IPS-NIHi7 (cell line): ENCODE data around the gene ZNF662.
A peak's percentile ranks its signal among the peaks of the same experiment; 100 is the strongest.

Experiments
- DNase-seq: peaks from one replicate; pipeline ENCODE4 v3.0.0; 2012; ENCODE audit warnings: mixed read lengths; ENCODE audit errors: extremely low spot score

Gene ZNF662

DNA sequence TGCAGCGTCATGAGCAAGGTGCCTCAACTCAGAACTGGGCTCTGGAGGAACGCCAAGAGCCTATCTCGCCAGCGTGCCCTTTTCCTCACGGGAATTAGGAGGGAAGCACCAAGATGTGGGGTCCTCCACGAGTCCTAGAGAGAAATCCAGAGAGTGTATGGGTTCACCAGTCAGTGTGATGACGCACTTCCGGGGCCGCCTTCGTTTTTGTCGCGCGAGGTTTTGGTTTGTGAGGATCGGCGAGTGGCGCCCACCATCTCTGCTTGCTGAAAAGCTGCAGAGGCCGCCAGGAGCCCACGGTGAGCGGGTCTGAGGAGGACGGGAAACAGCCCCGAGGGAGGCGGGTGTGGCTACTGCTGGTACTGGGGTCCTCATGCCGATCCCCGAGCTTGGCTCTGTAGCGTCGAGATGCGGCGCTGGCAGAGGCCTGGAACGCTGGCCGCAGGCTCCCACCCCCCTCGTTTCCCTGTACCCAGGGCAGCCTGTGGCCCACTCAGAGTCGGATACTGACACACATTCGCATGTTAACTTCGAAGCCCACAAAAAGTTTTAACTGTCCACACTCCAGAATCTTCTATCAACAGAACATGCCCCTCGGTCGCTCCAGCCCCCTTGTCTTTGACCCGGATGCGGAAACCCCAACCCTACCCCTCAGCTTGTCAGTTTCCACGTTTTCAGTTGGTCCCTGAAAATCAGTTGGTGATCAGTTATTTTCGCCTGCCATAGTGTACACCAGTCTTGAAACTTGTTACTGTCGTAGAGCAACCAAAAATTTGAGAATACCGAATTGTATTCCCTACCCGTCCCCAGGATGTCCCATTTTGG lies 30.4 kb downstream of the ZNF662 start:
- DNase-seq, result no peak

DNA sequence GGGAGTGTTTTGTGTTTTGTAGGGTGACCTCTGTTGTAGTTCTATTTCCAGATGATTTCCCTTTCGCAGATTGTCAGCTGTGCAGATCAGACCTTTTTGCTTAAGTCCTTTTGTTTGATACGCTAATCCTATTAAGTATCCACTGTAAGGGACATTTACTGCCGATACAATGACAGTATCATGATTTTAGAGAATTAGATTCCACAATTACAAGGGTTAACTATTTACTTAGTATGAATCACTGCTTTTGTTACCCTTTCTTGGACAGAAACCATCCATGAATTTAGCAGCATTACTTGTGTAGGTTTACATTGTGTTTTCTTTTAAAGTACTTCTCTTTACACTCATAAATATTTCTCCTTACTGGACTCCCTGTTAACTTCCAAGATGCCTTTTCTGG lies 31.4 kb downstream of the ZNF662 start:
- DNase-seq, result no peak

DNA sequence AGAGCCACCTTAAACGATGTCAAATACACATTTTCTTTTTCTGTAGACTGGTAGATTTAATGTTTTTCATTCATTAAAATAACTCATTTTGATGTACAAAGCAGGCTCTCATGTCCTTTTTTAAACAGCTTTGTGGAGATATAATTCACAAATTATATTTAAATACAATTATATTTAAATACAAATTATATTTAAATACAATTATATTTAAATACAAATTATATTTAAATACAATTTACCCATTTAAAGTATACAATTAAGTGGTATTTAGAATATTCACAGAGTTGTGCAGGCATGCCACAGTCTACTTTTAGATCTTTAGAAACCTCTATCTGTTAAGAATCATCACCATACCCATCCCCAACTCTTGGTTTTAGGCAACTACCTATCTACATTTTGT lies 36.8 kb downstream of the ZNF662 start:
- no peak for DNase-seq

- no peak for DNase-seq
Measured at GRCh38 chr3:42946050-42946449, 40.1 kb downstream of the ZNF662 start.

DNA sequence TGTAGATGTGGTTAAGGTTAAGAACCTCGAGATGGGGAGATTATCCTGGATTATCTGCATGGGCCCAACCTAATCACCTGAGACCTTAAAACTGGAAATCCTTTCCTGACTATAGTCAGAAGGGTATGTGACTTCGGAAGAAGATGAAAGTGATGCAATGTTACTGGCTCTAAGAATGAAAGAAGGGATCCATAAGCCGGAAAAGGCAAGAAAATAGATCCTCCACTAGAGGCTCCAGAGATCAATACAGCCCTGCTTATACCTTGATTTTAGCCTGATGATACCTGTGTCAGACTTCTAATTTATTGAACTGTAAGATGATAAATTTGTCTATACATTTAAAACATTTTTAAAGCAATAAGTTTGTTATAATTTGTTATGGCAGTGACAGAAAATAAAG lies 51.6 kb downstream of the ZNF662 start:
- DNase-seq, result no peak

DNA sequence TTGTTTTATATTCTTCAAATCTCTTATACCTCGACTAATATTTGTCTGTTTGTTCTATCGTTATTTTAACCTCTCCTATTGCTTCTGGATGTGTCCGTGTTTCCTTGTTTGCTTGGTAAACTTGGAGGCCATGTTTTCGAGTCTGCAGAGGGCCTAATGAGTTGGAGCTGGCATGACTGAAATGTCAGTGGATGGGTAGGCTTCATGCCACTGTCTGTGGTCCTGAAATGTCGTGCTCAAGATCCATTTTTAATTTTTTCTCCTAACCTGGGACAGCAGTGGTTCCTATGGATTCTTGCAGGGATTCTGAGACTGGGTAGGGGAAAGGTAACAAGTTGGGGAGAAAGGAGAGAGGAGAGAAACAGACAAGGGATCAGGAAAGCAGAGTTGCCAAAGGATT lies 54.3 kb downstream of the ZNF662 start:
- DNase-seq, result peak; percentile 32

DNA sequence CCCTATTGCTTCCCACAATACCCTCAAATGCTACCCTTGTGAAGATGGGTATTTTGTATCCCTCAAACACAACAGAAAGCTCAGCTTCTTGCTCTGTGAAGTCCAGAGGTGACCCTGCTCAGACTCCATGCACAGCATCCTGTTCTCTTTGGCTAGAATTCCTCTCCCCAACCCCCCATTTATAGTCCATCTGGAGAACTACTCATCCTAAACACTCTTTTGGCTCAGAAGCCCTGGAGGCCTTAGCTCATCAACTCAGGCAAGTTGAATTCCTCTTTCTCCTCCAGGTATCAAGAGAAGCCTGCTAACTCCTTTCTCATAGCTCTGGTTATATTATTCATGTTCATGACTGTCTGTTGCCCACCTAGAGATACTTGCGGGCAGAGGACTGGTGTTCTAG lies 54.8 kb downstream of the ZNF662 start:
- no peak for DNase-seq

DNA sequence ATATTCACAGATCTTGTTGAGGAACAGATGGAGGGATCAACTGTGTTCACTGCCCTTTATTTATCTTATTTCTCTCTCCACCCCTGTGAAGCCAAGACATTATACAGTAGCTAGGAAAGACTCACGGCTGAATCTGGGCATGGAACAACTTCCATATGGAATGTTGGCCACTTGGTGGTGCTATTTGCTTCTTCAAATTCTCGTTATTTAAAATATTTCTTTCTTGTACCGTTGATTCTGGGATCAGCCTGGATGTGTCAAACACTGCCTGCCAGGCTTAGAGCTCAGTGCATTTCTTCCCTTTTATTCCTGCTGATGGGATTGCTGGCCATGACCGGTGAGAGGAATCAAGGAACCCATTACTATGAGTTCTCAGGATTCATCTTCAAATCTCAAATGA lies 55.7 kb downstream of the ZNF662 start:
- DNase-seq, result peak; percentile 64

DNA sequence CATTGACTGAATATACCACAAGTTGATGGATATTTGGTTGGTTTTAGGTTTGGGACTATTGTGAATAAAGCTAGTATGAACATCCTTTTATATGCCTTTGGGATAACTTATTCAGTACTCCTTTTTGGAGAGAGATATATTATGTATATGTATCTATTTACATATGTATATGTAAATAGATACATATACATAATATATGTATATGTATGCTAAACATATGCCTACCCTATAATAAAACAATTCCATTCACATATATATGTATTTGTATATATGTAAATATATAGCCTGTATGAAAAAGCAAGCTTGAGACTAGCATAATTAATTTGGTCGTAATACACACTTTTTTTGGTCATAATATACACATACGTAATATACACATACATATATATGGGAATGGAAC lies 57.3 kb downstream of the ZNF662 start:
- DNase-seq, result no peak

GRCh38 chr3:42964266-42964665 lies 58.3 kb downstream of the ZNF662 start:
- DNase-seq, result no peak
